Measurements from ENCODE around the gene SNTA1. TPM values are rescaled to one million over a fixed set of nuclear protein-coding genes. Genes with fewer than 3 reads are reported as not detected.

Gene SNTA1
- total and polyA plus RNA-seq, 2 of the 8 experiments (the other 6 are each of a cell fraction or from before 2014, with no cell fraction given) = 4.5 to 8.0 TPM

- TF ChIP-seq, protein P1, sequence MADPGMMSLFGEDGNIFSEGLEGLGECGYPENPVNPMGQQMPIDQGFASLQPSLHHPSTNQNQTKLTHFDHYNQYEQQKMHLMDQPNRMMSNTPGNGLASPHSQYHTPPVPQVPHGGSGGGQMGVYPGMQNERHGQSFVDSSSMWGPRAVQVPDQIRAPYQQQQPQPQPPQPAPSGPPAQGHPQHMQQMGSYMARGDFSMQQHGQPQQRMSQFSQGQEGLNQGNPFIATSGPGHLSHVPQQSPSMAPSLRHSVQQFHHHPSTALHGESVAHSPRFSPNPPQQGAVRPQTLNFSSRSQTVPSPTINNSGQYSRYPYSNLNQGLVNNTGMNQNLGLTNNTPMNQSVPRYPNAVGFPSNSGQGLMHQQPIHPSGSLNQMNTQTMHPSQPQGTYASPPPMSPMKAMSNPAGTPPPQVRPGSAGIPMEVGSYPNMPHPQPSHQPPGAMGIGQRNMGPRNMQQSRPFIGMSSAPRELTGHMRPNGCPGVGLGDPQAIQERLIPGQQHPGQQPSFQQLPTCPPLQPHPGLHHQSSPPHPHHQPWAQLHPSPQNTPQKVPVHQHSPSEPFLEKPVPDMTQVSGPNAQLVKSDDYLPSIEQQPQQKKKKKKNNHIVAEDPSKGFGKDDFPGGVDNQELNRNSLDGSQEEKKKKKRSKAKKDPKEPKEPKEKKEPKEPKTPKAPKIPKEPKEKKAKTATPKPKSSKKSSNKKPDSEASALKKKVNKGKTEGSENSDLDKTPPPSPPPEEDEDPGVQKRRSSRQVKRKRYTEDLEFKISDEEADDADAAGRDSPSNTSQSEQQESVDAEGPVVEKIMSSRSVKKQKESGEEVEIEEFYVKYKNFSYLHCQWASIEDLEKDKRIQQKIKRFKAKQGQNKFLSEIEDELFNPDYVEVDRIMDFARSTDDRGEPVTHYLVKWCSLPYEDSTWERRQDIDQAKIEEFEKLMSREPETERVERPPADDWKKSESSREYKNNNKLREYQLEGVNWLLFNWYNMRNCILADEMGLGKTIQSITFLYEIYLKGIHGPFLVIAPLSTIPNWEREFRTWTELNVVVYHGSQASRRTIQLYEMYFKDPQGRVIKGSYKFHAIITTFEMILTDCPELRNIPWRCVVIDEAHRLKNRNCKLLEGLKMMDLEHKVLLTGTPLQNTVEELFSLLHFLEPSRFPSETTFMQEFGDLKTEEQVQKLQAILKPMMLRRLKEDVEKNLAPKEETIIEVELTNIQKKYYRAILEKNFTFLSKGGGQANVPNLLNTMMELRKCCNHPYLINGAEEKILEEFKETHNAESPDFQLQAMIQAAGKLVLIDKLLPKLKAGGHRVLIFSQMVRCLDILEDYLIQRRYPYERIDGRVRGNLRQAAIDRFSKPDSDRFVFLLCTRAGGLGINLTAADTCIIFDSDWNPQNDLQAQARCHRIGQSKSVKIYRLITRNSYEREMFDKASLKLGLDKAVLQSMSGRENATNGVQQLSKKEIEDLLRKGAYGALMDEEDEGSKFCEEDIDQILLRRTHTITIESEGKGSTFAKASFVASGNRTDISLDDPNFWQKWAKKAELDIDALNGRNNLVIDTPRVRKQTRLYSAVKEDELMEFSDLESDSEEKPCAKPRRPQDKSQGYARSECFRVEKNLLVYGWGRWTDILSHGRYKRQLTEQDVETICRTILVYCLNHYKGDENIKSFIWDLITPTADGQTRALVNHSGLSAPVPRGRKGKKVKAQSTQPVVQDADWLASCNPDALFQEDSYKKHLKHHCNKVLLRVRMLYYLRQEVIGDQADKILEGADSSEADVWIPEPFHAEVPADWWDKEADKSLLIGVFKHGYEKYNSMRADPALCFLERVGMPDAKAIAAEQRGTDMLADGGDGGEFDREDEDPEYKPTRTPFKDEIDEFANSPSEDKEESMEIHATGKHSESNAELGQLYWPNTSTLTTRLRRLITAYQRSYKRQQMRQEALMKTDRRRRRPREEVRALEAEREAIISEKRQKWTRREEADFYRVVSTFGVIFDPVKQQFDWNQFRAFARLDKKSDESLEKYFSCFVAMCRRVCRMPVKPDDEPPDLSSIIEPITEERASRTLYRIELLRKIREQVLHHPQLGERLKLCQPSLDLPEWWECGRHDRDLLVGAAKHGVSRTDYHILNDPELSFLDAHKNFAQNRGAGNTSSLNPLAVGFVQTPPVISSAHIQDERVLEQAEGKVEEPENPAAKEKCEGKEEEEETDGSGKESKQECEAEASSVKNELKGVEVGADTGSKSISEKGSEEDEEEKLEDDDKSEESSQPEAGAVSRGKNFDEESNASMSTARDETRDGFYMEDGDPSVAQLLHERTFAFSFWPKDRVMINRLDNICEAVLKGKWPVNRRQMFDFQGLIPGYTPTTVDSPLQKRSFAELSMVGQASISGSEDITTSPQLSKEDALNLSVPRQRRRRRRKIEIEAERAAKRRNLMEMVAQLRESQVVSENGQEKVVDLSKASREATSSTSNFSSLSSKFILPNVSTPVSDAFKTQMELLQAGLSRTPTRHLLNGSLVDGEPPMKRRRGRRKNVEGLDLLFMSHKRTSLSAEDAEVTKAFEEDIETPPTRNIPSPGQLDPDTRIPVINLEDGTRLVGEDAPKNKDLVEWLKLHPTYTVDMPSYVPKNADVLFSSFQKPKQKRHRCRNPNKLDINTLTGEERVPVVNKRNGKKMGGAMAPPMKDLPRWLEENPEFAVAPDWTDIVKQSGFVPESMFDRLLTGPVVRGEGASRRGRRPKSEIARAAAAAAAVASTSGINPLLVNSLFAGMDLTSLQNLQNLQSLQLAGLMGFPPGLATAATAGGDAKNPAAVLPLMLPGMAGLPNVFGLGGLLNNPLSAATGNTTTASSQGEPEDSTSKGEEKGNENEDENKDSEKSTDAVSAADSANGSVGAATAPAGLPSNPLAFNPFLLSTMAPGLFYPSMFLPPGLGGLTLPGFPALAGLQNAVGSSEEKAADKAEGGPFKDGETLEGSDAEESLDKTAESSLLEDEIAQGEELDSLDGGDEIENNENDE (IDR thresholded peaks at IDR 0.05; ENCODE audit: insufficient replicate concordance, low read length) = no peak
- TF ChIP-seq TAF1 (IDR thresholded peaks at IDR 0.05; ENCODE audit: low read depth, low read length) (no peak), NRF1 (IDR thresholded peaks at IDR 0.05; ENCODE audit: low read depth, low read length) (no peak), EZH2 (IDR thresholded peaks at IDR 0.05; ENCODE audit: low read depth, low read length, severe bottlenecking) (no peak), CBX5 (IDR thresholded peaks at IDR 0.05; ENCODE audit: low read depth, low read length) (no peak), TCF12 (IDR thresholded peaks at IDR 0.05; ENCODE audit: low read depth, low read length) (no peak), RNF2 (IDR thresholded peaks at IDR 0.05; ENCODE audit: borderline replicate concordance, low read depth, low read length, missing control alignments, poor library complexity, severe bottlenecking) (no peak)
These were observed 39.3 kb downstream of the SNTA1 start (continued) for GRCh38 chr20:33404281-33404680.

Data from H1 (cell line).